Tibial nerve (tissue), 4 donors: ENCODE results near the gene CAPN15. TPM values are rescaled to one million over a fixed set of nuclear protein-coding genes. Genes with fewer than 3 reads are reported as not detected.

Experiments used
- DNase-seq, 2 donors: peaks; one replicate each; pipeline ENCODE4 v3.0.0-alpha.2; 2019; ENCODE audit warnings: low spot score in 2 of 2
- H3K27ac ChIP-seq, 4 donors: fragments of 200-600 bp; sonication (generic) in 3 of 4; one replicate each; pipeline ENCODE4 v1.5.1; 2017 to 2019; ENCODE audit warnings: mild to moderate bottlenecking in 1 of 4
- H3K27me3 ChIP-seq, 2 donors: fragments of 200-600 bp; sonication (generic) in 1 of 2; one replicate each; pipeline versions ENCODE4 v1.5.1 to v1.6.0; 2017 to 2019
- H3K36me3 ChIP-seq, 3 donors: fragments of 200-600 bp; sonication (generic); one replicate each; pipeline ENCODE4 v1.5.1; 2018 to 2019
- H3K4me1 ChIP-seq, 4 donors: fragments of 200-600 bp; sonication (generic) in 3 of 4; one replicate each; pipeline ENCODE4 v1.5.1; 2017 to 2019
- H3K4me3 ChIP-seq, 4 donors: fragments of 200-600 bp; sonication (generic) in 3 of 4; one replicate each; pipeline ENCODE4 v1.5.1; 2017 to 2019; ENCODE audit warnings: mild to moderate bottlenecking in 1 of 4, moderate library complexity in 1 of 4
- H3K9me3 ChIP-seq, 4 donors: fragments of 200-600 bp; sonication (generic) in 3 of 4; one replicate each; pipeline ENCODE4 v1.5.1; 2017 to 2019
- CTCF ChIP-seq, 5 experiments: fragments of 200-600 bp in 3 of 5; fragments of 450-650 bp in 2 of 5; sonication (generic) in 3 of 5; IDR thresholded peaks; one replicate each; pipeline ENCODE4 v1.5.1; 2016 to 2019; ENCODE audit warnings: antibody characterized with exemption in 5 of 5, mild to moderate bottlenecking in 3 of 5, moderate library complexity in 2 of 5
- EP300 ChIP-seq, 2 donors: sonication (generic); formaldehyde crosslinking; IDR thresholded peaks; one replicate each; pipeline ENCODE4 v1.6.1; 2017; ENCODE audit warnings: antibody characterized with exemption in 2 of 2, mild to moderate bottlenecking in 1 of 2
- POLR2A ChIP-seq, 2 donors: fragments of 450-650 bp; IDR thresholded peaks; one replicate each; pipeline ENCODE4 v1.6.1; 2017; ENCODE audit warnings: antibody characterized with exemption in 2 of 2, mild to moderate bottlenecking in 2 of 2, moderate library complexity in 2 of 2
- WGBS, 2 donors: methylation state at CpG; one replicate each; pipeline ENCODE4 v1.1.5; 2018; 5-methylcytosine and 5-hydroxymethylcytosine counted together
- total RNA-seq, 4 donors: library from RNA; depleted of rRNA; stranded (reverse); fragments of >200 nt; gene quantifications; one replicate each; pipeline ENCODE4 v1.1.0, GENCODE V29; 2016

CAPN15 gene
- total RNA-seq, 4 donors from 2014 or later = 19.0 to 91.5 (median 52.5) TPM

GRCh38 chr16:495127-495748 lies 32.3 kb upstream of the CAPN15 start:
- no peak overlapping the region for H3K4me3 ChIP-seq
- H3K27ac ChIP-seq = no peak overlapping the region
- H3K27me3 ChIP-seq = no peaks in the 10 kb centered on the region
- H3K36me3 ChIP-seq = peaks cover 0 to 70% (median 0%) of the 10 kb centered on the region in 3 donors
- no peaks in the 10 kb centered on the region for H3K9me3 ChIP-seq
- H3K4me1 ChIP-seq = no peaks in the 10 kb centered on the region
- TF ChIP-seq CTCF (IDR thresholded peaks at IDR 0.05) (peak in 1 of 5 experiments; percentile 5), EP300 (IDR thresholded peaks at IDR 0.05) (no peak)
- WGBS, 2 donors = 68 to 74% methylated on average over 11 of the region's 11 CpGs
- peak in 1 of 2 donors; percentile 14 for DNase-seq

GRCh38 chr16:496097-496886 lies 31.2 kb upstream of the CAPN15 start:
- H3K9me3 ChIP-seq = no peaks in the 10 kb centered on the region
- WGBS, 2 donors = 74 to 82% methylated on average over 21 of the region's 21 CpGs
- peaks cover 0 to 60% (median 0%) of the 10 kb centered on the region in 3 donors for H3K36me3 ChIP-seq
- H3K4me3 ChIP-seq = no peak overlapping the region
- TF ChIP-seq EP300 (IDR thresholded peaks at IDR 0.05) (no peak), CTCF (IDR thresholded peaks at IDR 0.05) (no peak)
- H3K4me1 ChIP-seq = no peaks in the 10 kb centered on the region
- no peaks in the 10 kb centered on the region for H3K27me3 ChIP-seq
- H3K27ac ChIP-seq = no peak overlapping the region
- no peak for DNase-seq

GRCh38 chr16:497258-497657 lies 30.3 kb upstream of the CAPN15 start:
- H3K4me3 ChIP-seq = no peak overlapping the region
- H3K27me3 ChIP-seq = no peaks in the 10 kb centered on the region
- WGBS, 2 donors = 83 to 88% methylated on average over 11 of the region's 11 CpGs
- peaks cover 0 to 56% (median 0%) of the 10 kb centered on the region in 3 donors for H3K36me3 ChIP-seq
- TF ChIP-seq CTCF (IDR thresholded peaks at IDR 0.05) = no peak
- TF ChIP-seq EP300 (IDR thresholded peaks at IDR 0.05) = no peak
- DNase-seq = no peak
- H3K4me1 ChIP-seq = no peaks in the 10 kb centered on the region
- no peak overlapping the region for H3K27ac ChIP-seq
- H3K9me3 ChIP-seq = no peaks in the 10 kb centered on the region

GRCh38 chr16:499924-500323 lies 27.6 kb upstream of the CAPN15 start:
- 80 to 87% methylated on average over 10 to 12 of the region's 12 CpGs for WGBS, 2 donors
- TF ChIP-seq CTCF (IDR thresholded peaks at IDR 0.05) (no peak), EP300 (IDR thresholded peaks at IDR 0.05) (no peak), POLR2A (IDR thresholded peaks at IDR 0.05) (no peak)
- H3K9me3 ChIP-seq = no peaks in the 10 kb centered on the region
- H3K27me3 ChIP-seq = no peaks in the 10 kb centered on the region
- no peak overlapping the region for H3K4me3 ChIP-seq
- H3K27ac ChIP-seq = no peak overlapping the region
- no peaks in the 10 kb centered on the region for H3K4me1 ChIP-seq
- no peak for DNase-seq
- peaks cover 0 to 65% (median 0%) of the 10 kb centered on the region in 3 donors for H3K36me3 ChIP-seq

- no peaks in the 10 kb centered on the region for H3K4me1 ChIP-seq
- peaks cover 0 to 70% (median 0%) of the 10 kb centered on the region in 3 donors for H3K36me3 ChIP-seq
- no peak overlapping the region for H3K27ac ChIP-seq
- no peaks in the 10 kb centered on the region for H3K27me3 ChIP-seq
- no peak for DNase-seq
- H3K9me3 ChIP-seq = no peaks in the 10 kb centered on the region
- H3K4me3 ChIP-seq = no peak overlapping the region
- 73 to 74% methylated on average over 12 of the region's 12 CpGs for WGBS, 2 donors
- TF ChIP-seq EP300 (IDR thresholded peaks at IDR 0.05) (no peak), CTCF (IDR thresholded peaks at IDR 0.05) (no peak), POLR2A (IDR thresholded peaks at IDR 0.05) (no peak)
Observed at GRCh38 chr16:500709-501108, 26.8 kb upstream of the CAPN15 start.
